Transverse colon (tissue), 4 donors: ENCODE results near the gene MRPS21. TPM values are rescaled to one million over a fixed set of nuclear protein-coding genes. Genes with fewer than 3 reads are reported as not detected.

Experiments
- DNase-seq: peaks from one replicate; pipeline ENCODE4 v3.0.0-alpha.2; 2019
- H3K27ac ChIP-seq, 4 donors: fragments of 200-600 bp; sonication (generic); 2 replicates each; pipeline ENCODE4 v1.5.1; 2016 to 2018; ENCODE audit warnings: inconsistent platforms in 4 of 4
- H3K27me3 ChIP-seq: fragments of 200-600 bp; sonication (generic); 2 replicates; pipeline ENCODE4 v1.5.1; 2017; ENCODE audit warnings: inconsistent platforms
- H3K36me3 ChIP-seq, 4 donors: fragments of 200-600 bp; sonication (generic); 2 replicates each; pipeline ENCODE4 v1.5.1; 2017 to 2019; ENCODE audit warnings: inconsistent platforms in 4 of 4
- H3K4me1 ChIP-seq, 4 donors: fragments of 200-600 bp; sonication (generic); 2 replicates each; pipeline ENCODE4 v1.5.1; 2017 to 2020; ENCODE audit warnings: inconsistent platforms in 4 of 4
- H3K4me3 ChIP-seq, 4 donors: fragments of 200-600 bp; sonication (generic); 1 replicate in 1 of 4; 2 replicates in 3 of 4; pipeline versions ENCODE4 v1.5.1 to v1.6.1; 2017 to 2019; ENCODE audit warnings: inconsistent platforms in 4 of 4
- H3K9me3 ChIP-seq, 2 donors: fragments of 200-600 bp; sonication (generic); 2 replicates each; pipeline ENCODE4 v1.5.1; 2017 to 2019; ENCODE audit warnings: inconsistent platforms in 2 of 2
- CTCF ChIP-seq, 5 experiments: fragments of 200-600 bp in 3 of 5; fragments of 450-650 bp in 2 of 5; sonication (generic) in 3 of 5; IDR thresholded peaks; 1 replicate in 2 of 5; 2 replicates in 3 of 5; pipeline ENCODE4 v1.5.1; 2016 to 2017; ENCODE audit warnings: antibody characterized with exemption in 5 of 5, inconsistent platforms in 3 of 5, mild to moderate bottlenecking in 2 of 5, moderate library complexity in 1 of 5
- EP300 ChIP-seq: sonication (generic); formaldehyde crosslinking; IDR thresholded peaks from one replicate; pipeline ENCODE4 v1.6.1; 2017; ENCODE audit warnings: antibody characterized with exemption, low read depth
- POLR2A ChIP-seq: fragments of 450-650 bp; IDR thresholded peaks from one replicate; pipeline ENCODE4 v1.6.1; 2016; ENCODE audit warnings: antibody characterized with exemption, mild to moderate bottlenecking, moderate library complexity
- POLR2AphosphoS5 ChIP-seq, 3 donors: sonication (generic); formaldehyde crosslinking; IDR thresholded peaks; one replicate each; pipeline ENCODE4 v1.6.1; 2016; ENCODE audit warnings: antibody characterized with exemption in 3 of 3
- WGBS, 2 donors: methylation state at CpG; one replicate each; pipeline ENCODE4 v1.1.5; 2018; ENCODE audit warnings: low coverage in 1 of 2; 5-methylcytosine and 5-hydroxymethylcytosine counted together
- in situ Hi-C, 4 donors: fragments of 200-750 bp; cut with MboI; loops; one replicate each; pipeline versions ENCODE4 v1.15.0 to v1.15.1; 2017; ENCODE audit warnings: low sequenced_read_pairs in 3 of 4, low pct_ligation_motif_present in 1 of 4, low pct_unique_long_range_greater_than_20kb in 1 of 4
- intact Hi-C: fragments of 100-400 bp; cut with DNase I; formaldehyde crosslinking; loops from one replicate; pipeline ENCODE4 v1.15.1; 2023; ENCODE audit warnings: low total_unique reads
- total RNA-seq, 4 donors: library from RNA; depleted of rRNA; stranded (reverse); fragments of >200 nt; gene quantifications; one replicate each; pipeline ENCODE4 v1.1.0, GENCODE V29; 2016

MRPS21 gene
- total RNA-seq, 4 donors from 2014 or later, result 8.6 to 31.6 (median 25.7) TPM

- in situ Hi-C loops, result no loop called here
- Histone ChIP-seq H3K9me3 (no peaks in the 10 kb centered on the region), H3K4me1 (peaks cover 15 to 41% (median 24%) of the 10 kb centered on the region in 4 donors), H3K27me3 (no peaks in the 10 kb centered on the region), H3K36me3 (no peaks in the 10 kb centered on the region), H3K27ac (peak overlapping the region; percentile 82 to 91 (median 90)), H3K4me3 (peak overlapping the region; percentile 22 to 60 (median 30))
- DNase-seq, result peak; percentile 78
- no peak for TF ChIP-seq EP300
- no peak for TF ChIP-seq POLR2AphosphoS5 (IDR thresholded peaks at IDR 0.05)
- TF ChIP-seq POLR2A, result no peak
- peak; percentile 71 to 86 (median 73) for TF ChIP-seq CTCF (IDR thresholded peaks at IDR 0.05)
- intact Hi-C loops, result no loop called here
- WGBS, 2 donors, result 2 to 9% methylated on average over 11 to 15 of the region's 15 CpGs
Observed at GRCh38 chr1:150281221-150281757, 12.4 kb upstream of the MRPS21 start.

- H3K36me3 ChIP-seq, result no peaks in the 10 kb centered on the region
- peak within 1 kb of the TSS; percentile 28 to 60 (median 42) for H3K4me3 ChIP-seq
- no peaks in the 10 kb centered on the region for H3K27me3 ChIP-seq
- in situ Hi-C loops (no loop called here), intact Hi-C loops (no loop called here)
- DNase-seq, result peak; percentile 82
- H3K4me1 ChIP-seq, result peaks cover 15 to 41% (median 24%) of the 10 kb centered on the region in 4 donors
- no peaks in the 10 kb centered on the region for H3K9me3 ChIP-seq
- H3K27ac ChIP-seq, result peak within 1 kb of the TSS; percentile 82 to 91 (median 90)
- TF ChIP-seq EP300, result peak; percentile 84
- no peak for TF ChIP-seq CTCF (IDR thresholded peaks at IDR 0.05)
- TF ChIP-seq POLR2AphosphoS5 (IDR thresholded peaks at IDR 0.05), result peak; percentile 29 to 74 (median 72)
- peak; percentile 68 for TF ChIP-seq POLR2A
- WGBS, 2 donors, result 0 to 6% methylated on average over 11 to 46 of the region's 46 CpGs
Observed at GRCh38 chr1:150281758-150282557, 11.7 kb upstream of the MRPS21 start, which contains the start of gene CIART. TSS of gene CIART (plus strand) at chr1:150282554. CDS start at chr1:150283268, 714 bp downstream.

- peaks cover 15 to 41% (median 24%) of the 10 kb centered on the region in 4 donors for H3K4me1 ChIP-seq
- intact Hi-C loops, result no loop called here
- H3K27ac ChIP-seq, result peak overlapping the region; percentile 82 to 91 (median 90)
- in situ Hi-C loops, result no loop called here
- WGBS, 2 donors, result 43 to 52% methylated on average over 6 to 21 of the region's 21 CpGs
- no peaks in the 10 kb centered on the region for H3K9me3 ChIP-seq
- no peak for DNase-seq
- H3K27me3 ChIP-seq, result no peaks in the 10 kb centered on the region
- peak in 1 of 3 donors; percentile 80 for TF ChIP-seq POLR2AphosphoS5 (IDR thresholded peaks at IDR 0.05)
- TF ChIP-seq POLR2A, result peak; percentile 49
- TF ChIP-seq CTCF (IDR thresholded peaks at IDR 0.05), result no peak
- H3K36me3 ChIP-seq, result no peaks in the 10 kb centered on the region
- H3K4me3 ChIP-seq, result peak overlapping the region; percentile 28 to 60 (median 42)
Observed at GRCh38 chr1:150282558-150282958, 11.1 kb upstream of the MRPS21 start.

GRCh38 chr1:150283260-150283659 is 10.4 kb upstream of the MRPS21 start:
- no peak for DNase-seq
- Histone ChIP-seq H3K27me3 (no peaks in the 10 kb centered on the region), H3K4me1 (peaks cover 15 to 41% (median 24%) of the 10 kb centered on the region in 4 donors), H3K27ac (peak overlapping the region; percentile 82 to 91 (median 90)), H3K36me3 (no peaks in the 10 kb centered on the region), H3K9me3 (no peaks in the 10 kb centered on the region), H3K4me3 (peak overlapping the region in 3 of 4 donors; percentile 28 to 60 (median 37))
- in situ Hi-C loops, result no loop called here
- WGBS, 2 donors, result 83 to 90% methylated on average over 2 to 12 of the region's 12 CpGs
- TF ChIP-seq CTCF (IDR thresholded peaks at IDR 0.05) (no peak), POLR2AphosphoS5 (IDR thresholded peaks at IDR 0.05) (no peak), POLR2A (no peak), EP300 (no peak)
- intact Hi-C loops, result no loop called here
